ENCODE measurements around the gene BNIPL. TPM values are rescaled to one million over a fixed set of nuclear protein-coding genes. Genes with fewer than 3 reads are reported as not detected.

Gene BNIPL
- total RNA-seq, 2 experiments from 2014 or later: 0.98 to 1.6 TPM

GRCh38 chr1:151009674-151010345, 26.6 kb upstream of the BNIPL start:
- H3K4me3 Mint-ChIP-seq: peak overlapping the region; percentile 90
- no peaks in the 10 kb centered on the region for H3K9me3 Mint-ChIP-seq (ENCODE audit: low read depth)
- intact Hi-C loops (cut with DNase I, micrococcal nuclease): loop anchor here (2.0 to 5.0 kb wide), 9 partner anchors 39 to 647 kb away; partner anchors contain the start of genes TNFAIP8L2 (in 2 of the 2), CDC42SE1 (in 1 of the 2), GOLPH3L (in 1 of the 2) and PIP5K1A (in 1 of the 2)
- H3K4me1 Mint-ChIP-seq: peaks cover 52% of the 10 kb centered on the region
- peak overlapping the region; percentile 96 for H3K27ac Mint-ChIP-seq
- no peaks in the 10 kb centered on the region for H3K27me3 Mint-ChIP-seq
- DNase-seq (no peak), ATAC-seq (no peak)
- CTCF ChIA-PET: interaction anchor here (0.9 to 4.4 kb wide), 5 partner anchors 15 to 249 kb away, joined by 3 to 17 read pairs (median 6); partner anchors contain the start of gene TNFAIP8L2
- H3K36me3 Mint-ChIP-seq (ENCODE audit: low read depth): peaks cover 3% of the 10 kb centered on the region
- POLR2A ChIA-PET: interaction anchor here (0.5 kb wide), 1 partner anchor 40 kb away, joined by 5 read pairs; no protein-coding TSS in a partner anchor

DNA sequence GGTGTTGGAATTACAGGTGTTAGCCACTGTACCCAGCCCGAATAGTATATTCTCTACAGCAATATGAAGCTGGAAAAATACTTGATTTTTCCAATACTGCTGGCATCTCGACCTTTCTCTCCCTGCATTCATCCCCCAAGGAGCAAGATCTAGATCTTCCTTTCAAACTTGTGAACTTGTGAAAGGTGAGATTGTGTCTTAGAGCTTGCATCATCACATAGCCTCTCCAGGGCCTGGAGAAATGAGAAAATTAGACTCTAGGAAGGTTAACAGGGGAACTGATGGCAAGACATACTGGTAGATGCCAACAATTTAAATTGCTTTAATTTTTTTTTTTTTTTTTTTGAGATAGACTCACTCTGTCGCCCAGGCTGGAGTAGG, 26.1 kb upstream of the BNIPL start:
- Mint-ChIP-seq H3K27me3 (no peaks in the 10 kb centered on the region), H3K4me3 (peak overlapping the region; percentile 0), H3K27ac (no peak overlapping the region), H3K36me3 (ENCODE audit: low read depth) (peaks cover 3% of the 10 kb centered on the region), H3K4me1 (peaks cover 50% of the 10 kb centered on the region), H3K9me3 (ENCODE audit: low read depth) (no peaks in the 10 kb centered on the region)
- intact Hi-C loops (cut with DNase I, micrococcal nuclease): no loop called here
- CTCF ChIA-PET: interaction anchor here (0.9 to 4.4 kb wide), 3 partner anchors 14 to 147 kb away, joined by 4 to 17 read pairs (median 10); partner anchors contain the start of gene TNFAIP8L2
- DNase-seq: no peak
- POLR2A ChIA-PET: no interaction called here
- ATAC-seq: no peak

- H3K4me3 Mint-ChIP-seq: no peak overlapping the region
- H3K27ac Mint-ChIP-seq: peak overlapping the region; percentile 25
- peaks cover 3% of the 10 kb centered on the region for H3K36me3 Mint-ChIP-seq (ENCODE audit: low read depth)
- H3K4me1 Mint-ChIP-seq: peaks cover 46% of the 10 kb centered on the region
- intact Hi-C loops (cut with DNase I, micrococcal nuclease): no loop called here
- ATAC-seq (no peak), DNase-seq (no peak)
- ChIA-PET CTCF (interaction anchor here (0.7 to 4.4 kb wide), 7 partner anchors 13 to 146 kb away, joined by 3 to 17 read pairs (median 5); partner anchors contain the start of genes C1orf56, CDC42SE1 and TNFAIP8L2), POLR2A (no interaction called here)
- no peaks in the 10 kb centered on the region for H3K27me3 Mint-ChIP-seq
- H3K9me3 Mint-ChIP-seq (ENCODE audit: low read depth): no peaks in the 10 kb centered on the region
Measured at GRCh38 chr1:151011154-151011850, 25.1 kb upstream of the BNIPL start.

GRCh38 chr1:151012684-151013471, 23.5 kb upstream of the BNIPL start:
- Mint-ChIP-seq H3K27me3 (no peaks in the 10 kb centered on the region), H3K4me3 (no peak overlapping the region), H3K27ac (no peak overlapping the region), H3K4me1 (peaks cover 30% of the 10 kb centered on the region), H3K36me3 (ENCODE audit: low read depth) (peaks cover 4% of the 10 kb centered on the region), H3K9me3 (ENCODE audit: low read depth) (no peaks in the 10 kb centered on the region)
- POLR2A ChIA-PET: no interaction called here
- CTCF ChIA-PET: interaction anchor here (0.6 to 4.4 kb wide), 5 partner anchors 12 to 144 kb away, joined by 3 to 17 read pairs (median 4); partner anchors contain the start of genes C1orf56 and TNFAIP8L2
- intact Hi-C loops (cut with DNase I, micrococcal nuclease): no loop called here
- ATAC-seq: no peak
- DNase-seq: no peak

GRCh38 chr1:151013518-151013917, 22.9 kb upstream of the BNIPL start:
- no peaks in the 10 kb centered on the region for H3K27me3 Mint-ChIP-seq
- intact Hi-C loops (cut with DNase I, micrococcal nuclease): no loop called here
- DNase-seq (no peak), ATAC-seq (no peak)
- CTCF ChIA-PET: interaction anchor here (4.4 kb wide), 1 partner anchor 11 kb away, joined by 17 read pairs; no protein-coding TSS in a partner anchor
- H3K36me3 Mint-ChIP-seq (ENCODE audit: low read depth): peaks cover 8% of the 10 kb centered on the region
- H3K27ac Mint-ChIP-seq: no peak overlapping the region
- H3K4me3 Mint-ChIP-seq: no peak overlapping the region
- H3K9me3 Mint-ChIP-seq (ENCODE audit: low read depth): no peaks in the 10 kb centered on the region
- POLR2A ChIA-PET: no interaction called here
- H3K4me1 Mint-ChIP-seq: peaks cover 29% of the 10 kb centered on the region

DNA sequence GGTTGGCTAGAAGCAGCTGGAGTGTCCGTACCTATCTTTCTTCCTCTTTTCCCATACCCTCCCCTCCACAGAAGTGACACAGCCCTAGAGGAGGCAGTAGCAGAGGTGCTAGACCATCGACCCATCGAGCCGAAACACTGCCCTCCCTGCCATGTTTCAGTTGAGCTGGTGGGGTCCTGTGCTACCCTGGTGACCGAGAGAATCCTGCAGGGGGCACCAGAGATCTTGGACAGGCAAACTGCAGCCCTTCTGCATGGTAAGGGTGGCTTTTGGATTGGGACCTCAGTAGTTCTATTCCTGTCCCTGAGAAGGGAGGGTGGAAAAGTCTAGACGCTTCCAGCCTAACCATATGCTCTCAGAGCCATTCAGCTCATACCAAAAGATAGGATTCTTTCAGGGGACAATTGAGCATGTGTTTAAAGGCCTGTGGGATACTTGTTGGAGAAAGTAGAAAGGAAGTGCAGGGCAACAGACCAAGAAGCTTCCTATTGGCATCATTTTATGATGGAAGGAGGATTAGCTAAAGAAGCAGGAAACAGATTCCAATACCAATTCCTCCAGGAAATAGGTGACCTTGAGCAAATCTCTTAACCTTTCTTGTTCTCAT, 11.7 kb upstream of the BNIPL start:
- H3K4me3 Mint-ChIP-seq: peak overlapping the region; percentile 30
- DNase-seq (peak; percentile 91), ATAC-seq (peak; percentile 100)
- H3K36me3 Mint-ChIP-seq (ENCODE audit: low read depth): peaks cover 26% of the 10 kb centered on the region
- peak overlapping the region; percentile 65 for H3K27ac Mint-ChIP-seq
- H3K27me3 Mint-ChIP-seq: no peaks in the 10 kb centered on the region
- POLR2A ChIA-PET: interaction anchor here (0.6 kb wide), 1 partner anchor 150 kb away, joined by 3 read pairs; no protein-coding TSS in a partner anchor
- intact Hi-C loops (cut with DNase I, micrococcal nuclease): loop anchor here (1.0 to 5.0 kb wide), 6 partner anchors 32 to 132 kb away; partner anchors contain the start of genes GABPB2 (in 2 of the 2), TNFAIP8L2 (in 2 of the 2) and CDC42SE1 (in 1 of the 2)
- H3K4me1 Mint-ChIP-seq: peaks cover 5% of the 10 kb centered on the region
- CTCF ChIA-PET: interaction anchor here (0.5 to 3.1 kb wide), 27 partner anchors 12 to 1060 kb away, joined by 3 to 19 read pairs (median 5); partner anchors contain the start of genes BNIPL, C1orf56, CDC42SE1 and MINDY1
- no peaks in the 10 kb centered on the region for H3K9me3 Mint-ChIP-seq (ENCODE audit: low read depth)

- H3K27ac Mint-ChIP-seq: no peak overlapping the region
- no peak for DNase-seq
- H3K9me3 Mint-ChIP-seq (ENCODE audit: low read depth): no peaks in the 10 kb centered on the region
- intact Hi-C loops (cut with DNase I, micrococcal nuclease): no loop called here
- POLR2A ChIA-PET: no interaction called here
- no peak for ATAC-seq
- no peaks in the 10 kb centered on the region for H3K27me3 Mint-ChIP-seq
- H3K4me3 Mint-ChIP-seq: no peak overlapping the region
- CTCF ChIA-PET: interaction anchor here (0.7 to 3.1 kb wide), 5 partner anchors 9 to 73 kb away, joined by 3 to 13 read pairs (median 3); partner anchors contain the start of gene MINDY1
- peaks cover 29% of the 10 kb centered on the region for H3K36me3 Mint-ChIP-seq (ENCODE audit: low read depth)
- peaks cover 5% of the 10 kb centered on the region for H3K4me1 Mint-ChIP-seq
Measured at GRCh38 chr1:151026460-151026859, 9.9 kb upstream of the BNIPL start.

DNA sequence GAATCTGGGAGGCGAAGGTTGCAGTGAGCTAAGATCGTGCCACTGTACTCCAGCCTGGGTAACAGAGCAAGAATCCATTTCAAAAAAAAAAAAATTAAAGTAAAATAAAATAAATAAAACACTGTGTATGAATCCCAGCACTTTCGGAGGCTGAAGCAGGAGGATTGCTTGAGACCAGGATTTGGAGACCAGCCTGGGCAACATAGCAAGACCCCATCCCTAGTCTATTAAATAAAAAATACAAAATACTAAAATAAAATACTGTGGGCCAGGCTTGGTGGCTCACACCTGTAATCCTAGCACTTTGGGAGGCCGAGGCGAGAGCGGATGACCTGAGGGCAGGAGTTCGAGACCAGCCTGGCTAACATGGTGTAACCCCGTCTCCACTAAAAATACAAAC, 4.2 kb upstream of the BNIPL start:
- ChIA-PET POLR2A (no interaction called here), CTCF (interaction anchor here (1.9 kb wide), 1 partner anchor 16 kb away, joined by 11 read pairs; the partner anchor contains the start of gene C1orf56)
- intact Hi-C loops (cut with DNase I, micrococcal nuclease): no loop called here
- peaks cover 38% of the 10 kb centered on the region for H3K36me3 Mint-ChIP-seq (ENCODE audit: low read depth)
- no peak for DNase-seq
- ATAC-seq: no peak
- H3K4me3 Mint-ChIP-seq: no peak overlapping the region
- no peaks in the 10 kb centered on the region for H3K9me3 Mint-ChIP-seq (ENCODE audit: low read depth)
- H3K4me1 Mint-ChIP-seq: peaks cover 3% of the 10 kb centered on the region
- H3K27ac Mint-ChIP-seq: no peak overlapping the region
- H3K27me3 Mint-ChIP-seq: no peaks in the 10 kb centered on the region

DNA sequence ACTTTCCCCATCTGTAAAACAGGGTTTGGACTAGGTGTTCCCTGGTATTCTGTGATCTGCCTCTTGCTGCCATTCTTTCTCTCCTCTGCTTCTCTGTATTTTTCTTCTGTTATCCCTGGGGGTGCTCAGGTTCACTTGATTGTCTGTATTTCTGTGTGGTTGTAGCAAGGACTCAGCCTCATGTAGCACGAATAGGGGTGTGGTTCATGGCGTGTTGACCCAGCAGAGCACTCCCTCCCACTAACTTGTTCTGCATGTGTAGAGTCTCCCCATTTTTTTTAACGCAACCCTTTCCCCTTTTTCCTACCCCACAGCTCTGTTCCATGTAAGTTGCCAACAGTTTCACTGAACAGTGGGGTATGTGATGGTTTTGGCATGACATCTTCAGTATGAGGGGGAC, 1.2 kb upstream of the BNIPL start:
- peaks cover 3% of the 10 kb centered on the region for H3K4me1 Mint-ChIP-seq
- ChIA-PET CTCF (interaction anchor here (0.5 to 1.4 kb wide), 2 partner anchors 13 to 502 kb away, joined by 3 to 7 read pairs; partner anchors contain the start of gene C1orf56), POLR2A (no interaction called here)
- H3K27me3 Mint-ChIP-seq: no peaks in the 10 kb centered on the region
- no peaks in the 10 kb centered on the region for H3K9me3 Mint-ChIP-seq (ENCODE audit: low read depth)
- H3K27ac Mint-ChIP-seq: no peak overlapping the region
- intact Hi-C loops (cut with DNase I, micrococcal nuclease): no loop called here
- peaks cover 24% of the 10 kb centered on the region for H3K36me3 Mint-ChIP-seq (ENCODE audit: low read depth)
- ATAC-seq (no peak), DNase-seq (no peak)
- no peak overlapping the region for H3K4me3 Mint-ChIP-seq

GRCh38 chr1:151037032-151037431, 646 bp downstream of the BNIPL start:
- intact Hi-C loops (cut with DNase I, micrococcal nuclease): no loop called here
- CTCF ChIA-PET: interaction anchor here (0.7 to 1.2 kb wide), 4 partner anchors 10 to 311 kb away, joined by 3 to 4 read pairs (median 3); partner anchors contain the start of gene C1orf56
- DNase-seq: no peak

More at GRCh38 chr1:151037032-151037431, 646 bp downstream of the BNIPL start:
- Mint-ChIP-seq H3K4me1 (peaks cover 3% of the 10 kb centered on the region), H3K4me3 (no peak overlapping the region), H3K36me3 (ENCODE audit: low read depth) (peaks cover 20% of the 10 kb centered on the region), H3K27ac (no peak overlapping the region), H3K27me3 (no peaks in the 10 kb centered on the region), H3K9me3 (ENCODE audit: low read depth) (no peaks in the 10 kb centered on the region)
- no peak for ATAC-seq
- POLR2A ChIA-PET: interaction anchor here (0.5 to 0.6 kb wide), 2 partner anchors 260 to 402 kb away, joined by 3 to 4 read pairs; no protein-coding TSS in a partner anchor
